ENCODE data around the gene CFAP61.

DNA sequence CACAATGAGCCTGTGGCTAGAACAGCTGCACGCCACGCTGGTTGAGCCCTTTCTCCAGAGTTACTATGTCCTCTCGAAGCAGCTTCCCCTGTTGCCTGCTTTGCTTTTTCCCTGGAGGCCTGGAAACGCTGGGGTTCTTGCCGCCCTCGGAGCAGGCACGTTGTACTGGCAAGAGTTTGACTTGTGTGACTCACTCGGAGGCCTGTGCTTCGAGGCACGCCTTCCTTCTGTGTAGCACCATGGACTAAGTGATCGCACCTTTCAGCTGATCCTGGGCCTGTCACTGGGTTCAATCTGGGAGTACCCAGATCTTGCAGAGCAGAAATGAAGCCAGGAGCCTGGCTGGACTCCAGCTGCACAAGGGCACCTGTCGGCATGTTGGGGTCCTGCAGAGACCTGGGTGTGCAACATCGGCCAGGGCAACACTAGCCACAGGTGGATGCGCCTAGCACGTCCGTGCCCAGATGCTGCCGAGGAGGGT, 320.8 kb downstream of the CFAP61 start:
- TF ChIP-seq, protein P1, sequence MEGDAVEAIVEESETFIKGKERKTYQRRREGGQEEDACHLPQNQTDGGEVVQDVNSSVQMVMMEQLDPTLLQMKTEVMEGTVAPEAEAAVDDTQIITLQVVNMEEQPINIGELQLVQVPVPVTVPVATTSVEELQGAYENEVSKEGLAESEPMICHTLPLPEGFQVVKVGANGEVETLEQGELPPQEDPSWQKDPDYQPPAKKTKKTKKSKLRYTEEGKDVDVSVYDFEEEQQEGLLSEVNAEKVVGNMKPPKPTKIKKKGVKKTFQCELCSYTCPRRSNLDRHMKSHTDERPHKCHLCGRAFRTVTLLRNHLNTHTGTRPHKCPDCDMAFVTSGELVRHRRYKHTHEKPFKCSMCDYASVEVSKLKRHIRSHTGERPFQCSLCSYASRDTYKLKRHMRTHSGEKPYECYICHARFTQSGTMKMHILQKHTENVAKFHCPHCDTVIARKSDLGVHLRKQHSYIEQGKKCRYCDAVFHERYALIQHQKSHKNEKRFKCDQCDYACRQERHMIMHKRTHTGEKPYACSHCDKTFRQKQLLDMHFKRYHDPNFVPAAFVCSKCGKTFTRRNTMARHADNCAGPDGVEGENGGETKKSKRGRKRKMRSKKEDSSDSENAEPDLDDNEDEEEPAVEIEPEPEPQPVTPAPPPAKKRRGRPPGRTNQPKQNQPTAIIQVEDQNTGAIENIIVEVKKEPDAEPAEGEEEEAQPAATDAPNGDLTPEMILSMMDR (IDR thresholded peaks at IDR 0.05 in 8 of 11, conservative IDR thresholded peaks at IDR 0.05 in 3 of 11): no peak
- no peak for TF ChIP-seq POLR2A (IDR thresholded peaks at IDR 0.05)
